ENCODE data around the gene SPATA2.
"Not testable (repeated sequence)": the region's sequence is repeated elsewhere in the genome, so short reads cannot be mapped to it uniquely, and the experiment has no call there.

SPATA2 gene

DNA sequence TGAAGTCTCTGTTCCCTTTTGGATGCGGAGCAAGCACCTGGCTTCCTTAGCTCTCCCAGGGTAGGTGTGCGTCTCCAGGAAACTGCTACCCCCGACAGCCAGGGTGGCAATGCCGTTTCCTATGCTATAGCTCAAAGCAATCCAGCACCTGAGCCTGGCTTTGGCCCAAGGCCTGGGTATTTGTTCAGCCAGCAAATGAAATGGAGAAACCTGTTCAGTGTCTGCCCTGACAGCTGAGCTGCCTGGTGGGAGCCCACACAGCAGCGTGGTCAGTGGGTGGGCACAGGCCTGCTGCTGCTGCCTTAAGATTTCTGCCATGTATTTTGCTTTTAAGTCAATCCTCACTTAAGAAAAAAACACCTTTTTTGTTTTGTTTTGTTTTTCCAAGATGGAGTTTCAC is 13.7 kb downstream of the SPATA2 start:
- DNase-seq = no peak

DNA sequence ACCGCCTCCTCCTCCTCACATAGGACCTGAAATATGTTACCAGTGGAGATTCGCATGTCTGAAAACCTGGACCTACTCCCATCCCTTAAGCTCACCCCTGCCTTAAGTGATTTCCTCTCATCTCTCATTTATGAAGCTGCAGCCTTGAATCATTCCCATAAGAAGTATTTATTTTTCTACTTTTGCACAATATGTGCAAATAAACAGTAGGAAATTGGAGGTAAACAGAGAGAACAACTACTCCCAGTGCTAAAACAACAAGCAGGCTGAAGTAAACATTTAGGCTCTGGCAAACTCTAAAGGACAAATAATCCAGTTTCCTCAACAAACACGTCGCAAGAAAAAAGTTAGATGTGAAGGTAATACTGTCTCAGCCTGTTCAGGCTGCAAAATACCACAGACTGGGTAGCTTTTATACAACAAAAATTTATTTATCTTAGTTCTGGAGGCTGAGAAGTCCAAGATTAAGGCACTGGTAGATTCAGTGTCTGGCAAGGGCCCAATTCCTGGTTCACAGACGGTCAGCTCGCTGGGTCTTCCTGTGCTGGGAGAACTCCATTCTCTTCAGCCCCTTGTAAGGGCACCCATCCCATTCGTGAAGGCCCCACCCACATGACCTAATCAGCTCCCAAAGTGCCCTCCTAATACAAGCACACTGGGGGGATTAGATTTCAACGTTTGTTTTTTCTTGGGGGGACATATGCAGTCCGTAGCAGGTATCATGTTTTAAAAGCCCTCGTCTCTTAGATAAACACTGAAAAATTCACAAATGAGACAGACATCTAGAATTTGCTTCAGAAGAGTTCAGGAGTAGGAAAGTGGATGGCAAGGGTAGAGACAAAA is 15.6 kb downstream of the SPATA2 start:
- DNase-seq = no peak

DNA sequence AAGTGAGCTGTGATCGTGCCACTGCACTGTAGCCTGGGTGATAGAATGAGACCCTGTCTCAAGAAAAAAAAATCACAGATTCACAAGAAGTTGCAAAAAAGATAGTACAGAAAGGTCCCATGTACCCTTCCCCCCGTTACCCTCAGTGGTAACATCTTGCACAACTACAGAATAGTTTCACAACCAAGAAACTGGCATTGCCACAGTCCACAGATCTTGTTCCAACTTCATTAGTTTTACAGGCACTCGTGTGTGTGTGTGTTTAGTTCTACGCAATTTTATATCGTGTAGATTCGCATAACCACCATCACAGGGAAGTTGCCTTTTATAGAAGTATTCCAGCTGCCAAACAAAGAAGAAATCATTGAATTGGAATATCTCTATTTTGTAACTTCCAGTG is 19.1 kb downstream of the SPATA2 start:
- no peak for DNase-seq

DNA sequence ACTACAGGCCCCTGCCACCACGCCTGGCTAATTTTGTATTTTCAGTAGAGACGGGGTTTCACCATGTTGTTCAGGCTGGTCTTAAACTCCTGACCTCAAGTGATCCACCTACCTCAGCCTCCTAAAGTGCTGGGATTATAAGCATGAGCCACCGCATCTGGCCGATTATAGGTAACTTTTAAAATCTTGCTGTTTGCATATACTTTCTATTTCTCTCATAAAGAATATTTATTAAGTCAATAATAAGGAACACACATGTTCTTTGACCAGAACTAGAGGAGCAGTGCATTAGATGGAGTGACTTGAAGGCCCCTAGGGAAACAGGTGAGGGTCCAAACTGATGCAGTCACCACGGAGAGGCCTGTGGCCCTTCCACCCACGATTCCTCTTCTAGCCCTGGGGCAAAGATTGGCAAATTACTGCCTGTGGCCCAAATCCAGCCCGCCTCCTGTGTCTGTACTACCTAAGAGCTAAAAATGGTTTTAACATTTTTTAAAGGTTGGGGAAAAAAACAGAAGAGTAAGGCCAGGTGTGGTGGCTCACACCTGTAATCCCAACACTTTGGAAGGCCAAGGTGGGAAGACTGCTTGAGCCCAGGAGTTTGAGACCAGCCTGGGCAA is 19.7 kb downstream of the SPATA2 start:
- DNase-seq = not testable (repeated sequence)

DNA sequence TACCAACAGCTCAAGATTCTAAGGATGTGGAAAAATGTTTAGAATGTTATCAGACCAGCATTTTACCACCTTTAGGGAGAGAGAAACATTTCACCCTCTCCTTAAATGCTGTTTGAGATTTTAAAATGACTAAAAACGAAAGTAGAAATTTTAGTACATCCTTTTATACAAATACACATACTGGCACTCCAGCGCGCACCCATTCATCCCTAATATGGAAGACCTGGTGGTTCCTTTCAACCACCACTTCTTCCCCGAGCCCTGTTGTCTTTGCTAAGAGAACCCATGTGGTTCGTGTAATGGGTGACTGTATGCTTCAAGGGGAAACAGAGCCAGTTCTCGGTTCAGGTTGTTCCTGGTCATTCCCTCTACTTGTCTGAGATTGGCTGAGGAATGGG is 21.3 kb downstream of the SPATA2 start:
- DNase-seq = no peak

DNA sequence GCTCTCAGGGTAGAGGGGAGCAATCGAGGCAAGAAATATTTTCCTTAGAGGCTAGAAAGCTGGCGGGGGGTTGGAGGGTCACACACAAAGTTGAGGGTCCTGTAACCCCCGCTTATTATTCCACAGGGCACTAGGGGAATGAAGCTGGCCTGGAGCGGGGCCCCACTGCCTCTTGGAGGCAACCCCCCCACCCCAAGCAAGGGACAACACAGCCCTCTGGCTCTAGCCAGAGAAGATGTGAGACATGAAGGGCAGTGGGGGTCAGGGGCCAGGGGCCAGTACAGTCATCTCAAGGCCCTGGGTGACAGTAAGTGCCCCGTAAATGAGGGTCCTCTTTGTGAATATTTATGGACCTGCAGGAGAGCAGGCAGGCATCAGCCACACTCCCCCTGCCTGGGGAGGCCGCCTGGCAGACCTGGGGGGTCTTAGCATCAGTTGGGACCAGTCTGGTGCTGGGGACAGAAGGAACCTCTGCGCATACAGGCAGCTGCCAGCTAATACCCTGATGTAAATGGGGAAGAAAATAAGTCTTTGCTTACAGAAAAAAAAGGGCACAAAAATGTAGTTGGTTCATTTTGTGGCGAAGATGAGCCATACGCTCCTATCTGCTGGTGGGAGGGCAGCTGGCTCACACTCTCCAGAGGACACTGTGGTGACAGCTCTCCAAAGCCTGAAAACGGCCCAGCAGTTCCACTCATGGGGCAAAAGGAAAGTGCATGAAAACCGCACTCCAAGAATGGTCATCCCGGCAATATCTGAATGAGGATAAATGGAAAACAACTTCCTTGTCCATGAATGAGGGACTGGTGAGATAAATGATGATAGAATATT is 21.9 kb downstream of the SPATA2 start:
- no peak for DNase-seq

DNA sequence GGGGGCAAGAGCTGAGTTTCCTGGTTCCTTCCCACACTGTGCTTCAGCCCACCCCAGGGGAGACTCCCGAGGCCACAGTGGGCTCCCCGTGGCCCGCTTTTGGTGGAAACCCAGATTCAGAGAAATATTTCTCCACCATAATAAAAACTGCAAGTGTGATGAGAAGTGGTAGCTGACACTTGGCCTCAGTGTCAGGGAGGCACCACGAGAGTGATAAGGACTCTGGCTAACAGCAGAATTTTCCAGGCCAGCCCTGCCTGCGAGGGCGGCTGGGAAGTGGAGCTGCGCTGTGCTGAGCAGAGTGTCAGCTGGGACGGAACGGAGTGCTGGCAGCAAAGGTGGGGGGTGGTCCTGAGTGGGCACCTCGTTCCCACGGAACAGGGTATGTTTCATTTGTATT is 22.5 kb downstream of the SPATA2 start:
- no peak for DNase-seq

DNA sequence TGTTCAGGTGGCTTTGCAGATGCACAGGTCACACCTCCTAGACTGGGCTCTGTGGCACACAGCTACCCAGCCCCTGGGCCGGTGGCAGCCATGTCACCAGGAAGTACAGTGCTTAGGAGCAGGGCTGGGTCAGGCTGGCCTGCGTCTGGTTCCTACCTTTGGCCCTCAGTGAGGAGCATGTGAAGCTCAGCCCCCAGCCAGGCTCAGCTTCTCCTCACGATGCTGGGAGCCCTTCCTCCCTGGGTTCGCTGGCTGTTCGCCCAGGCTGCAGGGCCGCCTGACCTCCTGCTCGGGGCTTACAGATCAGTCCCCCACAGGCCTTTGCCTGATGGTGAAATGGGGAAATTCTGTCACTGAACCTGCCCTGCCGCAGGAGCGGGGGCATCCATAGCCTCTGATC is 23.1 kb downstream of the SPATA2 start:
- no peak for DNase-seq

DNA sequence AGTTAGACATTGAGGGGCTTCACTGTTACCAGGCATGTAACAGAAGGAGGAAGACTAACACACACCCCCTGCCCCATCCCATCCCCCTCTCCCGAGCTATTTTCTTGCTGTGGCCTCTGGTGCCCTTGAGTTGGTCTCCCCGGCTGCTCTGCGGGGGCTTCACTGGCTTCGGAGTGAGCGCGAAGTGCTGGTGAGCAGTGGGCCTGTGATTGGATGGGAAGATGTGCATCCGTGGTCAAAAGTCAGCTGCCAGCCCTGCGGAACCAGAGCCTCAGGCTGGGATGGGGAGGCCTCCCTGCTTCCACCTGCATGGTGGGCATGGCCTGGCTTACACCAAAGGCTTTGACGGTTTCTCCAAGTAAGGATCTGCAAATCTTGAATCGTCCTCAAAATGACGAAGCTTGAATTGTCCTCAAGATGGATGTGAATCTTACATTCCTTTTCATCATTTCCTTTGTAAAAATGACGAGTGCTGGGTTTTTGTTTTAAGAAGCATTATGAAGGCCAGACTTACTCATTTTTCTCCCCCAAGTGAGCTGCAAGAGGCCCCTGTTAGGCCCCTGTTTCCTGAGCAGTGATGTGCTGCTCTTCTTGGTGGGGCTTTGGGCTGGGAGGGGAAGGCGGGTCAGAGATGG is 23.7 kb downstream of the SPATA2 start:
- DNase-seq = no peak

DNA sequence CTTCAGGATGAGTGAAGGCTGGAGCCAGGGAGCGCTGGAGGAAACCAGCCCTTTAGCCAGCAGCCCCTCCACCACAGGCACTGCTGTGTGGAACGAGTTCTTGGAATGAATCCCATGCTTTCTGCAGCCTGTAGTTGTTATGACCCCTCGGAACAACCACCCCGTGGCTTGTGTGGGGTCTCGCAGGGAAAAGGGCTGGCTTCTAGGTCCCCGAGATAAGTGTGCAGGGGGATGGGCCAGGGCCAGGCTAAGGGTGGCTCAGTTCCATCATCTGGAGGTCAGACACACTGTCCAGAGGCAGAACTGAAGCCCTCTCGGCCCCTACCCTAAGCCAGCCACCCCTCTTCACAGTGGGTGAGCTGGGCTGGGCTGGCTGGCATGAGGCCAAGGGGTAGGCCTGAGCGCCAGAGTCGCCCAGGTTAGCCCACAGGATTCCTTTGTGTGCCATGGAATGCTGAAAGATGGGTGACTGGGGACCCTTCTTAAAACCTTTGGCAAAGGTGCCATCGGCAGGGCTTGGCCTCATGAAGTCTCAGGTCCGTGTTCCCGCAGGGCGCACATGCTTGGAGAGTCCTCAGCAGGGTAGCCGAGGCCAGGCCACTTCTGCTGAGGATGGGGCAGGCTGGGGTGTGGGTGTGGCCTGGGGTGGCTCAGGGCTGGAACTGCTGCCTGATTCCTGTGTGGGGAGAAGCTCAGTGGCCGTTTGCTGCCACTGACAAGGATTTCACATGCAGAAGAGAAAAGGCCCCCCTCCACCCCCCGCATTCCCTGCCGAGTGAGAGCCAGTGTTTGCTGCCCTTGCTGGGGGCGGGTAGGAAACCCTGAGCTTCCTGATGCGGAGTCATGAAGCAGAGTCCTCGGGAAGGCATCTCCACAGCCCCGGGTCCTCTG is 24.6 kb downstream of the SPATA2 start:
- no peak for DNase-seq

DNA sequence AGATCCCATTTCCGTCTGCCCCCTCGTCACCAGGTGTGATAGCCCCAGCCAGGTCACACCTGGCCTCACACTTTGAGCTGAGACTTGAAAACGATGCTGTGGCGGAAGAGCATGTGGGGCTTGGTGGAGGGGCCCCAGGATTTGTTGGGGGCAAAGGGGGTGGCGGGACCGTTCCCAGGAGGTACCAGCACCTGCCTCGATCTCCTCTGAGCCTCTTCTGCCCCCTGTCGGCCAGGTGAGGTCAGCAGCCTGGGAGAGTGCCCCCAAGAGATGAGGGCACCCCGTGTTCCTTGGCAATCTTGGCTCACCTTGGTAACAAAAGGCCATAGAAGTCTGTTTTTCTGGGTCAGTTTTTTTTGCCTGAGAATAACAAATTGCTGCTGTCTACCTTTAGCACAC is 25.4 kb downstream of the SPATA2 start:
- no peak for DNase-seq

DNA sequence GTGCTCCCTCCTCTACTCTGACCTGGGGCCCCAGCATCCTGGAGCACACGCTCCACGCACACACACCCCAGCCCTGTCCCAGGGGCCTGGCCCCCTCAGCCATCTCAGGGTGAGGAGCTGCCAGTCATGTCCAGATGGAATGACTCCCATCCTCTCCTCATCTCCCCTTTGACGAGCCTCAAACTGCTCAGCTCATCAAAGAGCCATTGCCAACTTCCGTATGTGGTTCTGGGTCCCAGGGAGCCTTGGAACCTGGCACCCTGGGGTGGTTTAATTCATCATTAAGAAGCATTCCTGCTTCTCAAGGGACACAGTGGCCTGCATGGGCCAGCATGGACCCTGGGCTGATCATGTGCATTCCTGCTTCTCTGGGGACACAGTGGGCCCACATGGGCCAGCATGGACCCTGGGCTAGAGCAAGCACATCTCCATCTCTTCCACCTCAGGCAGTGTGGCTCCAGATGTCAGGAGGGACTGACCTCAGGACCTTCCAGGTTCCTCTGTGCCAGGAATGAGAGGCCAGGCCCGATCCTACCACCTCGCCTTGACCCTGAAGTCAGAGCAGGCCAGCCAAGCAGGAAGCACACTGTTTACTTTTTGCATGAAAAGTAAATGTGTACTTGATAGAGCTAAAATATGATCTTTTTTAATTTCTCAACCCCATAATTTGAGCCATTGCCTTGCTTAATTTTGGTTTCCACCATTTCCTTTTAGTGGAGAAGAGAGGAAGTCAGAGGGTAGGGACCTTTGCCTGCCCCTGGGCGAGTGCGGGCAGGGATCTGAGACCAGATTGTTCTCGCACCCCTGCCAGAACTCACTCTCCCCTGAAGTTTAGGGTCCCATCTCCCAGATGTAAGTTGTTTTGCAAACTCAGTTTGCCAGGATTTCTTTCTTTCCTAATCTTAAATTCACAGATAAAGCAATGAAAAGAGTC is 26.1 kb downstream of the SPATA2 start:
- no peak for DNase-seq

DNA sequence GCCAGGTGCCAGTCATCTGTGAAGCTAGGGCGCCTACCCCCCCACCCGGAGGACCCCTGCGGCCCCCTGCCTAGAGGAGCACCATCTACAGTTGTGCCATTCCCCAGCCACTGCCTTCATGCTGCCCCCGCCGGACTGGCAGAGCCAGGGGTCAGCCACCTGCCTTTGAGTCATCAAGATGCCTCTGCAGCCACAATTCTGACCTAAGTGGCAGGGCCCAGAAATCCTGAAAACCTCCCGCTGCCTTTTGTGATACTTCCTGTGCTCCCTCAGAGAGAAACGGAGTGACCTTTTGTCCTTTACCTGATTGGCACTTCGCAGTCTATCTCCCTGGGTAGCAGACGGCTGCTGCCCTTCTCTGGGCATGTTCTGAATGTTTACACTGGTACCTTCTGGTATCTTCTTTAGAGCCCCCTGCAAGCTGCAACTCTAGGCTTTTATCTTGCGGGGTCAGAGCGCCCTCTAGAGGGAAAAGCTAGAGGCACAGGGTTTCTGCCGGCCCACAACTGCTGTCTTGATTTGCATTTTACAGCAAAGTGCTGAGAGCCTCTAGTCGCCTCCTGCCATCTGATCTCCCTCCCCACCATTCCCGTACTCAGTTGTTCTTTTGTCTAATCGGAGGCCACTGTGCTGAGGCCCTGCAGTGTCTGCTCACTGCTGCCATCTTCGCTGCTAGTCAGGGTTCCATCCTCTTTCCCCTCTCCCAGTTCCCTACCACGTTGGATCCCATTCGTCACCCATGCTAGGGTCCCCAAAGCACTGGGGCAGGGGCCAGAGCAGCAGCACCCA is 26.9 kb downstream of the SPATA2 start:
- peak; percentile 46 for DNase-seq

DNA sequence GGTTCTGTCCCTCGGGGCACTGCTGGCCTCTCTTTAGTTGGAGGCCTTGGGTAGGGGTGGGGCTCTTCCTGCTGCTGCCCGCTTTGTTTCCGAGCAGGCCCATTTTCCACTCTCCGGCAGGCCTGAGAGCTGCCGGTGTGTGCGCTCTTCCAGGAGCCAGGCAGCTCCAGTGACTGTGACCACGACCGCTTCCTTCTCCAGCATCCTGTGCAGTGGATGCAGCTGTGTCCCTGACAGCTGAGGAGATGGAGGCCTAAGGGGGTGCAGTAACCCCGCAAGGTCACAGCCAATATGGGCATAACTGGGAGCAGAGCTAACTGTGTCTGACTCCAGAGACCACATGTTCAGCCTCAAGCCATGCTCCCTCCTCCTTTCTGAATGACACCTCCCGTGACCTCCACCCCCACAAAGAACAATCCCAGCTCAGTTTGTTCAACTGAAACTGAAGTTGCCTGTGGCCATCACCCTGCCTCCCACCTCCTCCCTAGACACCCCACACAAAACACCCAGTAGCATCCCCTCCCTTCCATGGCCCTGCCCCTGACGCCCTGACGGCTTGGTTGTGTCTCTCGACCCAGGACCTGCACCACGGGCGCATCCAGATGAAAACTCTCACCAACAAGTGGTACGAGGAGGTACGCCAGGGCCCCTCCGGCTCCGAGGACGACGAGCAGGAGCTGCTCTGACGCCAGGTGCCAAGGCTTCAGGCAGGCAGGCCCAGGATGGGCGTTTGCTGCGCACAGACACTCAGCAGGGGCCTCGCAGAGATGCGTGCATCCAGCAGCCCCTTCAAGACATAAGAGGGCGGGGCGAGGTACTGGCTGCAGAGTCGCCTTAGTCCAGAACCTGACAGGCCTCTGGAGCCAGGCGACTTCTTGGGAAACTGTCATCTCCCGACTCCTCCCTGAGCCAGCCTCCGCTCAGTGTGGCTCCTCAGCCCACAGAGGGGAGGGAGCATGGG is 27.8 kb downstream of the SPATA2 start:
- DNase-seq = no peak

DNA sequence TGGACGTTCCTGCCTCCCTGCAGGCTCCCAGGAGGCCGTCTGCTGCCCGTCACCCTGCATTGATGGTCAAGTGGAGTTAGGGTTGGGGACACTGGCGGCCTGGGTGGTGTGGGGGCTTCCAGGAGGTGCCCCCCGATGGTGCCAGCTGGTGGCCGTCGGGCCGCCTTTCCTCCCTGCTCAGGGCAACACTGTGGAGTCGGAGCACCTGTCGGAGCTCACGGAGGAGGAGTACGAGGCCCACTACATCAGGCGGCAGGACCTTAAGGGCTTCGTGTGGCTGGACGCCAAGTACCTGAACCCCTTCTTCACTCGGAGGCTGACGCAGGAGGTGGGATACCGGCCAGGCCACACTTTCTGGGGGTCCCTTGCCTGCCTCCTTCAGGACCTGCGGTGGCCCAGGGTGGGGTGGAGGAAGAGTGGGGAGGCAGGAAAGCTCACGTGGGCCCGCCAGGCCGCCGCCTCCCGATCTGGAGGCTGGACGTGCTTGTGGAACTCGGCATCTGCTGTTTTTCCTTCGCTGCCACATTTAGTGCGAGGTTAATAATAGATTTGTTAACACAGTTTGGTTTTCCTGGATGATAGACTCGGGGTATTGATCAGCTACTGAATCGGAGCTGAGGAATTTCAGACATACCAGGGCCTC is 28.6 kb downstream of the SPATA2 start:
- DNase-seq = no peak

DNA sequence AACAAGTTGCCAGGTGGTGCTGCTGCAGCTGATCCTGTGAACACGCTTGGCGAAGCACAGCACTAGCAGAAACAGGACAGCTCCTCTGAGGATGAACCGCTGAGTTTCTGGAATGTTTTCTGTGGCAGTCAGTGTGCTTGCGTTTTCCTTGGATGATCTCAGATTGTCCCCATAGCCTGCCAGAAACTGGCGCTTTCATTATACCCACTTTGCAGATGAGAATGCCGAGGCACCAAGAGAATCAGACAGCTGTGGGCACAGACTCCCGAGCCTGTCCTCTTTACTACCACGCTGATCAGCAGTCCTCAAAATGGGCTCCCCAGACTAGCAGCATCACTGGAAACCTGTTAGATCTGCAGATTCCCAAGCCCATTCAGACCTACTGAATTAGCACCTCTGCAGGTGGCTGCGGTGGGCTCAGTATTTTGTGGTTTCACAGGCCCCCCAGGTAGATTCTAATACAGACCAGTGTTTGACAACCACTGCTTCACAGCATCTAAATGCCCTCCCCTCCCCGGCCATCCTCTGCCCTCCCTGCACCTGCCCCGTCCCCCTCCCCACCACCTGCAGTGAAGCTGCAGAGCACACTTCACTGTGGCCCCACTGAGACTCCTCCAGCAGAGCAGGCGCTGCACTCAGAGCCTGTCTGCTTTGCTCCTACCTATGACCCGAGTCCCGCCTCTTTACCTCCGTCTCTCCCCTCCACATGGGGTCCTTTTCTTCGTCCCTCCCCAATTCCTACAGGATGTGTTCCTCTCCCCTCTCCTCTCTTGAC is 29.6 kb downstream of the SPATA2 start:
- DNase-seq = no peak

DNA sequence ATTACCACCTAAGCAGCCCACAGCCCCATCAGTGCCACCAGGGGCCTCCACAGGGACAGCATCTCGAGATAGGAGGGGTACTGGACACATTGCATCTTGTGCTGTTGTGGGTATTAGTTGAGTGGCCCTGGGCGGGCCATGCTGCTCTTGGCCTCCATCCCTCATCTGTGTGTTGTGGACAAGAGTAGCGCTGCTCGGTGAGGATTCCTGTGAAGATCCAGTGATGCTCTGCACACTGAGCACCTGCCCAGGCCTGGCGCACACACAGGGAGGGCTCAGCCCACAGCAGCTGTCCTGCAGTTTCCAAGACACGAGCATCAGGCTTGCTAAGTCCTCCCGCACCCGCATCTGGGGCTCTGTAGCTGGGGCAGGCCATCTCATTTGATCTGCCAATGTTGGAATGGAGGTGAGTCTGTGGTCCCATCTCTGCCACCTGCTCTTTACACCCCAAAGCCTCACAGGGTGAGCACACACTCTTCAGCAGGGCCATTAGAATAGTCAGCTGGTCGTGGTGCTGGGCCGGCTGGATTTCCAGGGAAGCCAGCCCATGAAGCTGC is 32.0 kb downstream of the SPATA2 start:
- DNase-seq = no peak

Data from NCI-H1105 (cell line).